Measurements from ENCODE around the gene PLP1.

PLP1 gene

DNA sequence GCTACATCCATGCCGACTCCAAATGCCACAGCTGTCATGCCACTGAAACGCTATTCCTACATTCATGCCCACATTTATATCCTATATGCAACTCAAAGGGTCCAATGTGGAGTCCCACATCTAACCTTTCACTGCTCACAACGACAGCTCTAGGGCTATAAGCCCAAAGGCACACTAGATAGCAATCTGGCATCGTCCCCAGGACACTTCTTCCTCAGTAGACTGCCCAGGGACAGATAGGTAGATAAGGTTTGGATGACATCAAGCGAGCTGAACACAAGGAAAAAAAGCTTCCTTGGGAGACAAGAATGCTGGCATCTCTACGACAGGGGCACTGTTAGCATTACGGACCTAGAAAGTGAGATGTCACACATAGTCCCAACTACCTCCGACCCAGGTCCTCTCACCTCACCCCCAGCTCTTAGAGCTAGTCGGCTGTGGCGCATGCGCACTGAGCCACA lies 54.7 kb downstream of the PLP1 start:
- Histone ChIP-seq H3K27ac (ENCODE audit: low read depth, low read length) (no peak overlapping the region), H3K79me2 (ENCODE audit: control insufficient read depth, low read length) (no peaks in the 10 kb centered on the region), H3K9me2 (replicated peaks; ENCODE audit: control insufficient read depth, low read length) (no peaks in the 10 kb centered on the region), H4K20me1 (ENCODE audit: control insufficient read depth, insufficient read depth, low read depth, low read length) (no peaks in the 10 kb centered on the region), H3K4me3 (ENCODE audit: low read length) (peak overlapping the region; percentile 75), H3F3A (ENCODE audit: control insufficient read depth, insufficient read depth) (no peaks in the 10 kb centered on the region), H3K36me3 (ENCODE audit: control insufficient read depth, low read length) (no peaks in the 10 kb centered on the region), H3K4me1 (ENCODE audit: control insufficient read depth, low read length) (peaks cover 5% of the 10 kb centered on the region; the same call in 1 of the 2 replicates), H3K27me3 (ENCODE audit: control insufficient read depth, low read length) (no peaks in the 10 kb centered on the region), H3K4me2 (ENCODE audit: low read length) (peak overlapping the region; percentile 77), H3K9me3 (ENCODE audit: control insufficient read depth, insufficient read depth, low read length) (no peaks in the 10 kb centered on the region)
- TF ChIP-seq, protein P1, sequence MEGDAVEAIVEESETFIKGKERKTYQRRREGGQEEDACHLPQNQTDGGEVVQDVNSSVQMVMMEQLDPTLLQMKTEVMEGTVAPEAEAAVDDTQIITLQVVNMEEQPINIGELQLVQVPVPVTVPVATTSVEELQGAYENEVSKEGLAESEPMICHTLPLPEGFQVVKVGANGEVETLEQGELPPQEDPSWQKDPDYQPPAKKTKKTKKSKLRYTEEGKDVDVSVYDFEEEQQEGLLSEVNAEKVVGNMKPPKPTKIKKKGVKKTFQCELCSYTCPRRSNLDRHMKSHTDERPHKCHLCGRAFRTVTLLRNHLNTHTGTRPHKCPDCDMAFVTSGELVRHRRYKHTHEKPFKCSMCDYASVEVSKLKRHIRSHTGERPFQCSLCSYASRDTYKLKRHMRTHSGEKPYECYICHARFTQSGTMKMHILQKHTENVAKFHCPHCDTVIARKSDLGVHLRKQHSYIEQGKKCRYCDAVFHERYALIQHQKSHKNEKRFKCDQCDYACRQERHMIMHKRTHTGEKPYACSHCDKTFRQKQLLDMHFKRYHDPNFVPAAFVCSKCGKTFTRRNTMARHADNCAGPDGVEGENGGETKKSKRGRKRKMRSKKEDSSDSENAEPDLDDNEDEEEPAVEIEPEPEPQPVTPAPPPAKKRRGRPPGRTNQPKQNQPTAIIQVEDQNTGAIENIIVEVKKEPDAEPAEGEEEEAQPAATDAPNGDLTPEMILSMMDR (IDR thresholded peaks at IDR 0.05; ENCODE audit: low read depth, low read length, poor library complexity, severe bottlenecking): no peak
- TF ChIP-seq EZH2phosphoT487 (IDR thresholded peaks at IDR 0.05; ENCODE audit: borderline replicate concordance, low read length): no peak

DNA sequence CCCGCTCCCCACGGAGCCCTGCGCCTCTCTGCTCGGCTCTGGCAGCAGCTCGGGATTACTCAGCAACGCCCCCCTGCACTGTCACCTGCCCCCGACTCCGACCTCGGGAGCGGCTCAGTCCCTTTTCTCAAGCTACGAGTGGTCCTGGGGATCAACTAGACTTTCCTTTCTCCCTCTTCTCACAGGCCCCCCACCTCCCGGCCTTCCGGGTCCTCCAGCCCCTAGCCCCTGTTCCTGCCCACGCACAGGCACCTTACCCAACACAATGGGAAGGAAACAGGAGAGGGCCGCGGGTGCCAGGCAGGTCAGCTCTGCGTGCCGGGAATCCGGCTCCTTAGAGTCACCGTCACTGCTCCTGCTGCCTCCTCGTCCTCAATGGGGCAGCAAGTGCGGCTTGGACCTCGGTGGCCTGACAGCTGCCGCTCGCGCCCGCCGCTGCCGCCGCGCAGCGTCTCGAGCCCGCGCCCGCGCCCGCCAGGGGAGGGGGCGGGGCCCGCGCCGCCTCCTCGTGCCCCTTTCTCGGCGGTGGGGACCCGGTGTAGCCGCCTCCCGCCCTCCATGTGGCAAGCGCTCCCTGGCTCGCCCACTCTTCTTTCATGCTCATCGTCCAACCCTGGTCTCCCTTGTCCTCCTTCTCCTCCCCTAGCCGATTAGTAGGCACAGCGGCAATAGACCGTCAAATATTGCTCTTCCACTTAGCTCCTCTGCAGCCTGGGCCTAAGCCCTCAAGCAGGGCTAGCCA lies 55.3 kb downstream of the PLP1 start, which contains the start of gene RAB9B:
TSS of gene RAB9B (minus strand) at position 455 of the 742 bp plus-strand sequence. CDS start 6,473 bp downstream, outside the sequence.
- H3K4me2 ChIP-seq (ENCODE audit: low read length): peak within 1 kb of the TSS; percentile 77
- no peaks in the 10 kb centered on the region for H4K20me1 ChIP-seq (ENCODE audit: control insufficient read depth, insufficient read depth, low read depth, low read length)
- H3K4me1 ChIP-seq (ENCODE audit: control insufficient read depth, low read length): peaks cover 5% of the 10 kb centered on the region; the same call in 1 of the 2 replicates
- no peaks in the 10 kb centered on the region for H3K27me3 ChIP-seq (ENCODE audit: control insufficient read depth, low read length)
- H3F3A ChIP-seq (ENCODE audit: control insufficient read depth, insufficient read depth): no peaks in the 10 kb centered on the region
- H3K27ac ChIP-seq (ENCODE audit: low read depth, low read length): no peak within 1 kb of the TSS
- TF ChIP-seq, protein P1 (IDR thresholded peaks at IDR 0.05; ENCODE audit: low read depth, low read length, poor library complexity, severe bottlenecking): no peak
- TF ChIP-seq EZH2phosphoT487 (IDR thresholded peaks at IDR 0.05; ENCODE audit: borderline replicate concordance, low read length): no peak
- H3K4me3 ChIP-seq (ENCODE audit: low read length): peak within 1 kb of the TSS; percentile 75
- H3K9me3 ChIP-seq (ENCODE audit: control insufficient read depth, insufficient read depth, low read length): no peaks in the 10 kb centered on the region
- no peaks in the 10 kb centered on the region for H3K36me3 ChIP-seq (ENCODE audit: control insufficient read depth, low read length)
- H3K79me2 ChIP-seq (ENCODE audit: control insufficient read depth, low read length): no peaks in the 10 kb centered on the region
- H3K9me2 ChIP-seq (replicated peaks; ENCODE audit: control insufficient read depth, low read length): no peaks in the 10 kb centered on the region

DNA sequence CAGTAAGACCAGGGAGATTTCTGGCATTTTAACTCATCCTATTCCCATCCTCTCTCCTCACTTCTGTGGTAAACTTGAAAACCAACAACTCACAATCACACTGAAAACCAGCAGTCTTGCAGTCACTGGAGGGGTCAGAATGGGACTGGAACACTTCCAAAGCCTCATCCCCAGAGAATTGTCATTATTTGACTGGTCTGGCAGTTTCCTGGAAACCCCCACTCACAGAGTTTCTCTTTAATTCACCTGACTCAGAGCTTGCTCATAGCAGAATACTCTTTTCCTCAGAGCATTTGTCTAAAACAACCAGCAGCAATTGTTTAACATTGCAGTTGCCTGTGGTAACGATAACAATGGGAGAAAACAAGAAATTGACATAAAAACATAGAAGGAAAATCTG lies 62.8 kb downstream of the PLP1 start:
- no peaks in the 10 kb centered on the region for H3F3A ChIP-seq (ENCODE audit: control insufficient read depth, insufficient read depth)
- H3K9me3 ChIP-seq (ENCODE audit: control insufficient read depth, insufficient read depth, low read length): no peaks in the 10 kb centered on the region
- H3K9me2 ChIP-seq (replicated peaks; ENCODE audit: control insufficient read depth, low read length): no peaks in the 10 kb centered on the region
- no peak overlapping the region for H3K4me2 ChIP-seq (ENCODE audit: low read length)
- no peaks in the 10 kb centered on the region for H3K79me2 ChIP-seq (ENCODE audit: control insufficient read depth, low read length)
- H3K4me1 ChIP-seq (ENCODE audit: control insufficient read depth, low read length): no peaks in the 10 kb centered on the region
- TF ChIP-seq, protein P1 (IDR thresholded peaks at IDR 0.05; ENCODE audit: low read depth, low read length, poor library complexity, severe bottlenecking): no peak
- TF ChIP-seq EZH2phosphoT487 (IDR thresholded peaks at IDR 0.05; ENCODE audit: borderline replicate concordance, low read length): no peak
- H3K27ac ChIP-seq (ENCODE audit: low read depth, low read length): no peak overlapping the region
- peaks cover 4% of the 10 kb centered on the region; the same call in 1 of the 2 replicates for H3K27me3 ChIP-seq (ENCODE audit: control insufficient read depth, low read length)
- no peaks in the 10 kb centered on the region for H3K36me3 ChIP-seq (ENCODE audit: control insufficient read depth, low read length)
- no peak overlapping the region for H3K4me3 ChIP-seq (ENCODE audit: low read length)
- no peaks in the 10 kb centered on the region for H4K20me1 ChIP-seq (ENCODE audit: control insufficient read depth, insufficient read depth, low read depth, low read length)

All from DOHH2 (cell line).